HepG2 (cell line): ENCODE results near the gene OTOP3. TPM values are rescaled to one million over a fixed set of nuclear protein-coding genes. Genes with fewer than 3 reads are reported as not detected.

Experiments
- ISL2 ChIP-seq: sonication (generic); formaldehyde crosslinking; IDR thresholded peaks from 2 replicates; pipeline ENCODE4 v1.5.0; 2020; ENCODE audit warnings: missing genetic modification reagents
- TAF1 ChIP-seq: sonication (generic); formaldehyde crosslinking; IDR thresholded peaks from 2 replicates; pipeline ENCODE4 v1.4.0; 2020; ENCODE audit warnings: missing genetic modification reagents
- TEAD2 ChIP-seq: sonication (generic); formaldehyde crosslinking; IDR thresholded peaks from 2 replicates; pipeline ENCODE4 v1.9.0; 2021; ENCODE audit warnings: missing genetic modification reagents
- ZNF615 ChIP-seq: sonication (generic); formaldehyde crosslinking; IDR thresholded peaks from 2 replicates; pipeline ENCODE4 v1.5.0; 2020; ENCODE audit warnings: mild to moderate bottlenecking, missing genetic modification reagents, borderline replicate concordance
- ZNF792 ChIP-seq: IDR thresholded peaks from 2 replicates; pipeline ENCODE4 v1.6.1; 2016
- polyA plus RNA-seq, 8 experiments: library from polyadenylated mRNA; depleted of rRNA in 3 of 8; stranded (reverse) in 7 of 8; unstranded in 1 of 8; fragments of >200 nt; fragmentation: Illumina TruSeq in 4 of 8; extraction: Trizol in 4 of 8; gene quantifications; 2 replicates each; pipeline versions ENCODE4 v1.2.1 to v1.2.3, GENCODE V29; 2011 to 2016; ENCODE audit warnings: low read depth in 4 of 8, missing spikeins in 1 of 8, mixed read lengths in 1 of 8; ENCODE audit not compliant: insufficient read depth in 1 of 8
- total RNA-seq, 5 experiments: library from RNA; depleted of rRNA; stranded (reverse); fragments of >200 nt; fragmentation: Illumina TruSeq; extraction: Trizol; gene quantifications; 2 replicates each; pipeline ENCODE4 v1.2.3, GENCODE V29; 2016; ENCODE audit warnings: low read depth in 1 of 5
- TF ChIP-seq, protein P1 (sequence below): sonication (generic); formaldehyde crosslinking; IDR thresholded peaks from 2 replicates; pipeline ENCODE4 v1.4.0; 2020; ENCODE audit warnings: mild to moderate bottlenecking, low read depth, missing genetic modification reagents
- TF ChIP-seq, protein P2 (sequence below): sonication (generic); formaldehyde crosslinking; IDR thresholded peaks from 2 replicates; pipeline ENCODE4 v1.5.0; 2020; ENCODE audit warnings: mild to moderate bottlenecking, missing genetic modification reagents
- TF ChIP-seq, protein P3 (sequence below): sonication (generic); formaldehyde crosslinking; IDR thresholded peaks from 2 replicates; pipeline ENCODE4 v1.8.0; 2023; ENCODE audit warnings: mild to moderate bottlenecking, missing genetic modification reagents

OTOP3 gene
- total and polyA plus RNA-seq, 2 of the 13 experiments (the other 11 are each of a cell fraction or from before 2014, with no cell fraction given) = not detected

DNA sequence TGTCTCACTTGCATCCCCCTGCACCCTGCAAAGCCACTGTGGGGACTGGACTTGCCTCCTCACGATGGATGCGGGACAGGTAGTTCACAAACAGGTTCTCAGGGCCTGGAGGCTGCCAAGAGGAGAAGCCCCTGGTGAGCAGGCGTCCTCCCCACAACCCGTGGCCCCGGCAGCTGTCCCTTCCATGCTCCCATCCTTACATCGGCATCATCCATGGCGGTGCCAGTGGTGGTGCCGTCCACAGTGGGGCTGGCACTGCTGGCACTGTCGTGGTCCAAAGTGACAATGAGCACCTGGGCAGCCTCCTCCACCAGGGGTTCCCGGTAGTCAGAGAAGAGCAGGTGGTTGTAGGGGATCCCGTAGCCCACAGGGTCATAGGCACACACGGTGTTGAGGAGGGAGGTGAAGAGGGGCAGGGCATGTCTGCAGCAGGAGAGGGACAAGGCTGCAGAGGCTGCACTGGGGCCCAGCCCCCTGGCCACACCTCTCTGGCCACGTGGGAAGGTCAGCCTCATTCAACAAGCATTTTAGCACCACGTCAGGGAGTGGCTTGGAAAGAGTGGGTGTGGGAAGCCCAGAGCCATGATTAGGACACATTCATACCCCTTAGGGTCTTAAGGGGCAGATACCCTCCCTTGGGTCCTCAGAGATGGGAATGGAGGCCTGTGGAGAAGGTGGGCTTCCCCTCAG lies 24.3 kb downstream of the OTOP3 start (continued):
- TF ChIP-seq, protein P1, sequence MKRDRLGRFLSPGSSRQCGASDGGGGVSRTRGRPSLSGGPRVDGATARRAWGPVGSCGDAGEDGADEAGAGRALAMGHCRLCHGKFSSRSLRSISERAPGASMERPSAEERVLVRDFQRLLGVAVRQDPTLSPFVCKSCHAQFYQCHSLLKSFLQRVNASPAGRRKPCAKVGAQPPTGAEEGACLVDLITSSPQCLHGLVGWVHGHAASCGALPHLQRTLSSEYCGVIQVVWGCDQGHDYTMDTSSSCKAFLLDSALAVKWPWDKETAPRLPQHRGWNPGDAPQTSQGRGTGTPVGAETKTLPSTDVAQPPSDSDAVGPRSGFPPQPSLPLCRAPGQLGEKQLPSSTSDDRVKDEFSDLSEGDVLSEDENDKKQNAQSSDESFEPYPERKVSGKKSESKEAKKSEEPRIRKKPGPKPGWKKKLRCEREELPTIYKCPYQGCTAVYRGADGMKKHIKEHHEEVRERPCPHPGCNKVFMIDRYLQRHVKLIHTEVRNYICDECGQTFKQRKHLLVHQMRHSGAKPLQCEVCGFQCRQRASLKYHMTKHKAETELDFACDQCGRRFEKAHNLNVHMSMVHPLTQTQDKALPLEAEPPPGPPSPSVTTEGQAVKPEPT = no peak
- no peak for TF ChIP-seq TAF1 (CRISPR knock-in tag)
- TF ChIP-seq, protein P2, sequence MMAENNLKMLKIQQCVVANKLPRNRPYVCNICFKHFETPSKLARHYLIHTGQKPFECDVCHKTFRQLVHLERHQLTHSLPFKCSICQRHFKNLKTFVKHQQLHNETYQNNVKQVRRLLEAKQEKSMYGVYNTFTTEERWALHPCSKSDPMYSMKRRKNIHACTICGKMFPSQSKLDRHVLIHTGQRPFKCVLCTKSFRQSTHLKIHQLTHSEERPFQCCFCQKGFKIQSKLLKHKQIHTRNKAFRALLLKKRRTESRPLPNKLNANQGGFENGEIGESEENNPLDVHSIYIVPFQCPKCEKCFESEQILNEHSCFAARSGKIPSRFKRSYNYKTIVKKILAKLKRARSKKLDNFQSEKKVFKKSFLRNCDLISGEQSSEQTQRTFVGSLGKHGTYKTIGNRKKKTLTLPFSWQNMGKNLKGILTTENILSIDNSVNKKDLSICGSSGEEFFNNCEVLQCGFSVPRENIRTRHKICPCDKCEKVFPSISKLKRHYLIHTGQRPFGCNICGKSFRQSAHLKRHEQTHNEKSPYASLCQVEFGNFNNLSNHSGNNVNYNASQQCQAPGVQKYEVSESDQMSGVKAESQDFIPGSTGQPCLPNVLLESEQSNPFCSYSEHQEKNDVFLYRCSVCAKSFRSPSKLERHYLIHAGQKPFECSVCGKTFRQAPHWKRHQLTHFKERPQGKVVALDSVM = no peak
- TF ChIP-seq ZNF615 = no peak
- no peak for TF ChIP-seq TEAD2 (CRISPR knock-in tag)
- TF ChIP-seq, protein P3, sequence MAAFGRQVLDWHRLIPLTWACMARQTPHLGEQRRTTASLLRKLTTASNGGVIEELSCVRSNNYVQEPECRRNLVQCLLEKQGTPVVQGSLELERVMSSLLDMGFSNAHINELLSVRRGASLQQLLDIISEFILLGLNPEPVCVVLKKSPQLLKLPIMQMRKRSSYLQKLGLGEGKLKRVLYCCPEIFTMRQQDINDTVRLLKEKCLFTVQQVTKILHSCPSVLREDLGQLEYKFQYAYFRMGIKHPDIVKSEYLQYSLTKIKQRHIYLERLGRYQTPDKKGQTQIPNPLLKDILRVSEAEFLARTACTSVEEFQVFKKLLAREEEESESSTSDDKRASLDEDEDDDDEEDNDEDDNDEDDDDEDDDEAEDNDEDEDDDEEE (CRISPR knock-in tag) = no peak
- TF ChIP-seq ISL2 (CRISPR knock-in tag) = no peak
- TF ChIP-seq ZNF792 (CRISPR knock-in tag) = no peak
- TF ChIP-seq, all 625 proteins: peak for 7
